ENCODE results near the gene TFDP1.

DNA sequence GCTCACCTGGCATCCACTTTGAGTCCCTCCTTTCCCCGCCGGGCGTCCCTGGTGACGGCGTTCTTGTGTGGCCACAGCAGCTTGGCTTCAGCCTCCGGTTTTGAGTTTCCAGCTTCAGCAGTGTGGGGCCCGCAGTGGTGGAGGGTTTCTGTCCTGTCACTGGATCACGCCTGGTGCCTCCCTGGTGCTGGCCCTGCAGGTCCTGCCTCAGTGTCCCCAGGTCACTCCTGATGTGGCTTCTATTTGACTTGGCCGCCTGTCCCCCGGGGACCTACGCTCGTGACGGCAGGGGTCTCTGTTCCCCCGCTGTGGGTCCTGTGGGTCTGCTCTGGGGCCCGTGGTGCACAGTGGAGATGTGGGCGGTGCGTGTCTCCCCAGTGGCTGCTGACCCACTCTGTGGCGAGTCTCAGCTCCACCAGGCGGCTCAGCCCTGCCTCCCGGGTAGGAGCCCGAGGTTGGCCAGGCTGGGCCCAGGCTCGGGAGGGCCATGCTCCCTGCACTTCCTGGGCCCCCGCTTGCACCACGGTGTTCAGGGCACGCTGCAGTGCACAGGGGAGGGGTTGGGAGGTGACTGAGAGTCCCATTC is 71.5 kb downstream of the TFDP1 start:
- TF ChIP-seq, protein P1, sequence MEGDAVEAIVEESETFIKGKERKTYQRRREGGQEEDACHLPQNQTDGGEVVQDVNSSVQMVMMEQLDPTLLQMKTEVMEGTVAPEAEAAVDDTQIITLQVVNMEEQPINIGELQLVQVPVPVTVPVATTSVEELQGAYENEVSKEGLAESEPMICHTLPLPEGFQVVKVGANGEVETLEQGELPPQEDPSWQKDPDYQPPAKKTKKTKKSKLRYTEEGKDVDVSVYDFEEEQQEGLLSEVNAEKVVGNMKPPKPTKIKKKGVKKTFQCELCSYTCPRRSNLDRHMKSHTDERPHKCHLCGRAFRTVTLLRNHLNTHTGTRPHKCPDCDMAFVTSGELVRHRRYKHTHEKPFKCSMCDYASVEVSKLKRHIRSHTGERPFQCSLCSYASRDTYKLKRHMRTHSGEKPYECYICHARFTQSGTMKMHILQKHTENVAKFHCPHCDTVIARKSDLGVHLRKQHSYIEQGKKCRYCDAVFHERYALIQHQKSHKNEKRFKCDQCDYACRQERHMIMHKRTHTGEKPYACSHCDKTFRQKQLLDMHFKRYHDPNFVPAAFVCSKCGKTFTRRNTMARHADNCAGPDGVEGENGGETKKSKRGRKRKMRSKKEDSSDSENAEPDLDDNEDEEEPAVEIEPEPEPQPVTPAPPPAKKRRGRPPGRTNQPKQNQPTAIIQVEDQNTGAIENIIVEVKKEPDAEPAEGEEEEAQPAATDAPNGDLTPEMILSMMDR (IDR thresholded peaks at IDR 0.05; ENCODE audit: low read length), result no peak
- no peak for TF ChIP-seq EZH2 (IDR thresholded peaks at IDR 0.05; ENCODE audit: borderline replicate concordance, low read length)
